ENCODE measurements around the gene GOLGA6L2. TPM values are rescaled to one million over a fixed set of nuclear protein-coding genes. Genes with fewer than 3 reads are reported as not detected.
"Not testable (repeated sequence)": the region's sequence is repeated elsewhere in the genome, so short reads cannot be mapped to it uniquely, and the experiment has no call there.

Gene GOLGA6L2
- total RNA-seq, 2 donors from 2014 or later: 1.4 TPM; not detected in 1

DNA sequence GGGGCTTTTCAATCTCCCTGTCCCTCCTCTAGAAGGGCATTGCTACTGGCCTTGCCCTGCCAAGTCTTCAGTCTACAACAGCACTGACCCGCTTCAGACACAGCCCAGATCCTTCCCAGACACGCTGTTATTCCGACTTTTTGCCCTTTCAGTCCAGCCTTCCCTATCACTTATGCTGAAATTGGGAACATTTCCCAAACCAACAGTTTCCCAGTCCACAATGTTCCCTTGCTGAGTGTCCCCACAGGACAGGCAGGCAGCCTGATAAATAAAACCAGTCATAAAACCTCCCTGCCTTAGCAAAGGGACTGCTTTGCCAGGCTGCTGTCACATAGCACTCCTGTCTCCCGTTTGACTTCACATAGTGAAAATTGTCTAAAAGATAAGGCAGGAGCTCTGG, 43.5 kb downstream of the GOLGA6L2 start:
- Histone ChIP-seq H3K4me1 (replicated peaks) (no peaks in the 10 kb centered on the region), H3K36me3 (no peaks in the 10 kb centered on the region), H3K27me3 (replicated peaks; ENCODE audit: insufficient read depth) (no peaks in the 10 kb centered on the region), H3K27ac (peak overlapping the region; percentile 58 to 61), H3K9me3 (no peaks in the 10 kb centered on the region), H3K4me3 (no peak overlapping the region)
- TF ChIP-seq POLR2A (IDR thresholded peaks at IDR 0.05) (no peak), POLR2AphosphoS5 (IDR thresholded peaks at IDR 0.05) (peak; percentile 80)
- 35% methylated on average over 4 of the region's 4 CpGs for WGBS
- intact Hi-C loops (cut with DNase I): no loop called here
- DNase-seq (ENCODE audit: low spot score): peak; percentile 43

DNA sequence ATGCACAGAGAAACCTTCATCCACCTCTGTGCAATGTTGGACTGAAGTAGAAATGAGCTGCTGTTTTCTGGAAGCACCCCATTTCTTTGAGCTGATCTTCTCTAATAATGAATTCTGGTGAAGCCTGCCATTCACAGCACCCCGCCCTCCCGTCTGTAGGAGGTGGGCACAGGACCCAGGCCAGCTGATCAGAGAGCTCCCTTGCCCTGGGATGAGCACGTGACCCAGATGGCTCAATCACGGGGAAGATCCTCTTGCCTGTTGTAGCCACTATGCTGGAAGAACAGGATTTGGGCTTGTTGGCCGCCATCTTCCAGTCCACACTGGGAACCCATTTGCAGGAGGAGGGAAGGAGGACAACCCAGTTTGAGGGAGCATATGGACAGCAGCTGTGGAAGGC, 44.5 kb downstream of the GOLGA6L2 start:
- H3K36me3 ChIP-seq: no peaks in the 10 kb centered on the region
- TF ChIP-seq POLR2AphosphoS5 (IDR thresholded peaks at IDR 0.05) (no peak), POLR2A (IDR thresholded peaks at IDR 0.05) (no peak)
- TF ChIP-seq, protein P1, sequence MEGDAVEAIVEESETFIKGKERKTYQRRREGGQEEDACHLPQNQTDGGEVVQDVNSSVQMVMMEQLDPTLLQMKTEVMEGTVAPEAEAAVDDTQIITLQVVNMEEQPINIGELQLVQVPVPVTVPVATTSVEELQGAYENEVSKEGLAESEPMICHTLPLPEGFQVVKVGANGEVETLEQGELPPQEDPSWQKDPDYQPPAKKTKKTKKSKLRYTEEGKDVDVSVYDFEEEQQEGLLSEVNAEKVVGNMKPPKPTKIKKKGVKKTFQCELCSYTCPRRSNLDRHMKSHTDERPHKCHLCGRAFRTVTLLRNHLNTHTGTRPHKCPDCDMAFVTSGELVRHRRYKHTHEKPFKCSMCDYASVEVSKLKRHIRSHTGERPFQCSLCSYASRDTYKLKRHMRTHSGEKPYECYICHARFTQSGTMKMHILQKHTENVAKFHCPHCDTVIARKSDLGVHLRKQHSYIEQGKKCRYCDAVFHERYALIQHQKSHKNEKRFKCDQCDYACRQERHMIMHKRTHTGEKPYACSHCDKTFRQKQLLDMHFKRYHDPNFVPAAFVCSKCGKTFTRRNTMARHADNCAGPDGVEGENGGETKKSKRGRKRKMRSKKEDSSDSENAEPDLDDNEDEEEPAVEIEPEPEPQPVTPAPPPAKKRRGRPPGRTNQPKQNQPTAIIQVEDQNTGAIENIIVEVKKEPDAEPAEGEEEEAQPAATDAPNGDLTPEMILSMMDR (IDR thresholded peaks at IDR 0.05): no peak
- H3K9me3 ChIP-seq: no peaks in the 10 kb centered on the region
- no peak overlapping the region for H3K4me3 ChIP-seq
- 79% methylated on average over 5 of the region's 5 CpGs for WGBS
- no peaks in the 10 kb centered on the region for H3K27me3 ChIP-seq (replicated peaks; ENCODE audit: insufficient read depth)
- DNase-seq (ENCODE audit: low spot score): no peak
- no peak overlapping the region for H3K27ac ChIP-seq
- H3K4me1 ChIP-seq (replicated peaks): no peaks in the 10 kb centered on the region
- intact Hi-C loops (cut with DNase I): no loop called here

DNA sequence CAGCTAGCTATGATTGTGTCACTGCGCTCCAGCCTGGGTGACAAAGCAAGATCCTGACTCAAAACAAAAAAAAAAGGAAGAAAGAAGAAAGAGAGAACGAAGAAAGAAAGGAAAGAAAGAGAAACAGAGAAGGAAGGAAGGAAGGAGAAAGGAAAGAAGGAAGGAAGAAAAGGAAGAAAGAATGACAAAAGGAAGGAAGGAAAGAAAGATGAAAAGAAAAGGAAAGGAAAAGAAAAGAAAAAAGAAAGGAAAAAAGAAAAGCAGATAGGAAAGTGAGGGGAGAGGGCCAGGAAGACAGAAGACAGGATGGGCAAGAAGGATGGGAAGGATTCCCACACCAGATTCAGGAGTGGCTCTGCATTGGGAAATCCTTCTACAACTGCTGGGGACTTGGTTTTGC, 44.9 kb downstream of the GOLGA6L2 start:
- H3K4me1 ChIP-seq (replicated peaks): no peaks in the 10 kb centered on the region
- H3K27ac ChIP-seq: no peak overlapping the region
- TF ChIP-seq, protein P1 (IDR thresholded peaks at IDR 0.05): no peak
- TF ChIP-seq POLR2A (IDR thresholded peaks at IDR 0.05): no peak
- no peak for TF ChIP-seq POLR2AphosphoS5 (IDR thresholded peaks at IDR 0.05)
- no peaks in the 10 kb centered on the region for H3K36me3 ChIP-seq
- DNase-seq (ENCODE audit: low spot score): no peak
- WGBS: 81% methylated on average over 2 of the region's 2 CpGs
- intact Hi-C loops (cut with DNase I): no loop called here
- H3K9me3 ChIP-seq: no peaks in the 10 kb centered on the region
- no peak overlapping the region for H3K4me3 ChIP-seq
- H3K27me3 ChIP-seq (replicated peaks; ENCODE audit: insufficient read depth): no peaks in the 10 kb centered on the region

DNA sequence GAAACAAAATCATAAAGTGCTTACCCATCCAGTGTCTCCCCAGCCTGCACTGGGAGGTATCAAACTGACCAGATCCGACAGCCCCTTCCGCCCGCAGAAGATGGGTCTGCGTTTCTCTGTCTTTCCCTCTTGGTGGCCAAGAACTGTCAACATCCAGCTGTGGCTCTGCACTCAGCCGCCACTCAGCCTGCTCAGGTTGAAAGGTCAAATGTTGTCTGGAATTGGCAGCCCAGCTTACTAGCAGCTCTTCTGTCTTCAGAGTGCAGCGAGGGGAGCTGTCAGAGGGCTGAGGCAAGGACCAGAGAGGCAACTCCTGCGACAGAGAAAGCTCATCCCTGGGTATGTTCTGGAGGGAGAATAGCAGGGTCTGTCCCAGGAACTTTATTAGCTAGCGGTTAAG, 45.4 kb downstream of the GOLGA6L2 start:
- intact Hi-C loops (cut with DNase I): no loop called here
- WGBS: 76% methylated on average over 8 of the region's 8 CpGs
- Histone ChIP-seq H3K27ac (no peak overlapping the region), H3K9me3 (no peaks in the 10 kb centered on the region), H3K4me1 (replicated peaks) (no peaks in the 10 kb centered on the region), H3K4me3 (no peak overlapping the region), H3K36me3 (no peaks in the 10 kb centered on the region), H3K27me3 (replicated peaks; ENCODE audit: insufficient read depth) (no peaks in the 10 kb centered on the region)
- no peak for DNase-seq (ENCODE audit: low spot score)
- TF ChIP-seq POLR2A (IDR thresholded peaks at IDR 0.05) (no peak), POLR2AphosphoS5 (IDR thresholded peaks at IDR 0.05) (no peak)
- TF ChIP-seq, protein P1 (IDR thresholded peaks at IDR 0.05): no peak

DNA sequence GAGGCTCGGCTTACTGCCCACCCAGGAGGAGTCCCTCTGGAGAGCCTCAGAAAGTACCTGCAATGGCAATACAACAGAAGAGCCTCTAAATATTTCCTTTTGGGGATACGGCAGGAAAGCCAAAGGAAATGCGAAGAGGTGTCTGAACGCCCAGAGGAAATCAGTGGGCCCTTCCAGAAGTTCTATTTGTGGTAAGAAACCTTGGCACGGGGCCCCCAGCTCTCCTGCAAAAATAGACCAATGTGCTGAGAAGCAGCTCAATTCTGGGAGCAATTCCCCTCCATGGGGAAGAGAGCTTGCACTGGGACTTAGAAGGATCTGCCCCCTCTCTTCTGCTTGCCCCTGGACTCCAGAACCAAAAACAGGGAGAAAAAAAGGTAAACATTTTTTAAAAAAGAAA, 47.8 kb downstream of the GOLGA6L2 start:
- H3K9me3 ChIP-seq; H3K4me1 ChIP-seq (replicated peaks); DNase-seq (ENCODE audit: low spot score); intact Hi-C loops (cut with DNase I); H3K4me3 ChIP-seq; H3K36me3 ChIP-seq; H3K27me3 ChIP-seq (replicated peaks; ENCODE audit: insufficient read depth); H3K27ac ChIP-seq: not testable (repeated sequence)
- 69% methylated on average over 5 of the region's 5 CpGs for WGBS

DNA sequence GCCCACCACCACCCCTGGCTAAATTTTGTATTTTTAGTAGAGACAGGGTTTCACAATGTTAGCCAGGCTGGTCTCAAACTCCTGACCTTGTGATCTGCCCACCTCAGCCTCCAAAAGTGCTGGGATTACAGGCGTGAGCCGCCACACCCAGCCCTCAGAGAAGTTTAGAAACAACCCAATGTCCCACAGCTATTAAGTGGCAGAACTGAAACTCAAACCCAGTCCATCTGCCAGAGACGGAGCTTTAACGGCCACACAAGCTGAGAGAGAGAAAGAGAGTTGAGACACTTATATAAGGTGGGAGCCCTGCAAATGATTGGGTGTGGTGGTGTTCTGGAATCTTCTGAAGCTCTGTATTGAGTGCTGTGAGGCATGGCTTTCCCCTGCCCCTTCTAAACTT, 48.7 kb downstream of the GOLGA6L2 start:
- intact Hi-C loops (cut with DNase I): not testable (repeated sequence)

More for the DNA sequence above, 48.7 kb downstream of the GOLGA6L2 start:
- DNase-seq (ENCODE audit: low spot score); H3K36me3 ChIP-seq; H3K27ac ChIP-seq; H3K9me3 ChIP-seq; H3K27me3 ChIP-seq (replicated peaks; ENCODE audit: insufficient read depth); H3K4me3 ChIP-seq; H3K4me1 ChIP-seq (replicated peaks): not testable (repeated sequence)
- WGBS: 98% methylated on average over 4 of the region's 4 CpGs

All from prostate gland (tissue), 2 donors.